Uterus (tissue), 2 donors: ENCODE data around the gene NAV2.

Source experiments
- CTCF ChIP-seq, 4 experiments: fragments of 200-600 bp in 2 of 4; fragments of 450-650 bp in 2 of 4; sonication (generic) in 2 of 4; IDR thresholded peaks; one replicate each; pipeline ENCODE4 v1.5.1; 2016 to 2019; ENCODE audit warnings: antibody characterized with exemption in 4 of 4, mild to moderate bottlenecking in 2 of 4, moderate library complexity in 1 of 4
- POLR2A ChIP-seq, 2 donors: fragments of 450-650 bp; IDR thresholded peaks; one replicate each; pipeline ENCODE4 v1.6.1; 2016; ENCODE audit warnings: antibody characterized with exemption in 2 of 2, mild to moderate bottlenecking in 1 of 2, moderate library complexity in 1 of 2

GRCh38 chr11:19714387-19715363 is 2.0 kb downstream of the NAV2 start:
- TF ChIP-seq CTCF (IDR thresholded peaks at IDR 0.05) (no peak), POLR2A (IDR thresholded peaks at IDR 0.05) (no peak)
